Measurements from ENCODE around the gene RAB11FIP4.

RAB11FIP4 gene

GRCh38 chr17:31573861-31574260 lies 182.4 kb downstream of the RAB11FIP4 start:
- no peak for DNase-seq

GRCh38 chr17:31574458-31574857 lies 183.0 kb downstream of the RAB11FIP4 start:
- DNase-seq, result no peak

- no peak for DNase-seq
These were observed 183.6 kb downstream of the RAB11FIP4 start for GRCh38 chr17:31575043-31575442.

GRCh38 chr17:31579265-31579664 lies 187.8 kb downstream of the RAB11FIP4 start:
- peak; percentile 82 for DNase-seq

- no peak for DNase-seq
These were observed 188.8 kb downstream of the RAB11FIP4 start for GRCh38 chr17:31580316-31580705.

GRCh38 chr17:31580706-31581490 lies 189.4 kb downstream of the RAB11FIP4 start:
- DNase-seq, result peak; percentile 86

- peak; percentile 46 for DNase-seq
These were observed 190.0 kb downstream of the RAB11FIP4 start for GRCh38 chr17:31581491-31581890.

GRCh38 chr17:31582151-31582907 lies 190.9 kb downstream of the RAB11FIP4 start:
- peak; percentile 15 for DNase-seq

- DNase-seq, result no peak
These were observed 192.4 kb downstream of the RAB11FIP4 start for GRCh38 chr17:31583772-31584356.

- DNase-seq, result no peak
These were observed 193.2 kb downstream of the RAB11FIP4 start for GRCh38 chr17:31584438-31585279.

GRCh38 chr17:31585280-31585630 lies 193.8 kb downstream of the RAB11FIP4 start:
- DNase-seq, result no peak

- DNase-seq, result no peak
These were observed 195.5 kb downstream of the RAB11FIP4 start for GRCh38 chr17:31586946-31587345.

- DNase-seq, result no peak
These were observed 196.0 kb downstream of the RAB11FIP4 start for GRCh38 chr17:31587462-31587861.

All from T1000 (cell line).